OCI-M2 (cell line): Measurements from ENCODE around the gene ATG4D.
"Not testable (repeated sequence)": the region's sequence is repeated elsewhere in the genome, so short reads cannot be mapped to it uniquely, and the experiment has no call there.

Source experiments
- DNase-seq: peaks from one replicate; lab custom pipeline; 2025; ENCODE audit not compliant: unreplicated experiment; lab: John Stamatoyannopoulos, UW

The ATG4D gene

DNA sequence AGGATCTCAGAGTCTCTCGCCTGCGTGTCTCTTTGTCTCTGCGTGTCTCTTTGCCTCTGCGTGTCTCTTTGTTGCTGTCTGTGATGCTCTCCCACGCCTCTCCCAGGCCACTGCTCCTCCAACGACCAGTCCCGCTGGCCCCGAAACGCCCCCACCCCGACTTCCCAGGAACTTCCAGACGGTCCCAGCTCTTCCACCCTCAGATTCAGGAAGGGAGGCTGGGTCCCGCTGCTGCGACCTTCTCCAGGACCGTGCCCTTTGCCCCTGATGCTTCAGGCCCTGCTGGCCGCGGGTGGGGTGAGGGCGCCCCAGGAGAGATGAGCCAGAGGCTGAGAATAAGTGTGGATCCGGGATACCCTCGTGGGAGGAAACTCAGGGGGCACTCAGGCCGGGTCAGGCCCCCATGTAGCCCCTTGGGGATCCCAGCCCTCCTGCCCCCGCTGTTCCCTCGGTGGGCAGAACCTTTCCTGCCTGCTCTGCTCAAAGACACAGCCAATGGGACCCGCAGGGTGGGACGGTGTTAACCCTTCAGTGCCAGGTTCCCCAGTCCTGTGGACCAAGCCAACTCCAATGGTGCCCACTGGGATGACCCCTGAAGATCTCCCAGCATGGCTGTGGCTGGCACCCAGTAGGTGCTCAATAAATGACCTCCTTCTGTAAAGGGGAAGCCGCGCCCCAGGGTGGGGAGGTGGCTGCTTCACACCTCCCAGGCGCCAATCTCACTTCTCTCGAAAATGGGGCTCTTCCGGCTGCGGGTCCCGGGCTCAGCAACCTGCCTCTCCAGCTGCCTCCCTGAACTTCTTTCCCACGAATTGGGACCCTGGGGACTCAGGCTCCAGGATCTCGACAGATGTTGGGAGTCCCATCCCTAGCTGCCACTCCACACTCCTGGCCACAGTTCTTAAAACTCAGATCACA is 25.0 kb upstream of the ATG4D start:
- no peak for DNase-seq

DNA sequence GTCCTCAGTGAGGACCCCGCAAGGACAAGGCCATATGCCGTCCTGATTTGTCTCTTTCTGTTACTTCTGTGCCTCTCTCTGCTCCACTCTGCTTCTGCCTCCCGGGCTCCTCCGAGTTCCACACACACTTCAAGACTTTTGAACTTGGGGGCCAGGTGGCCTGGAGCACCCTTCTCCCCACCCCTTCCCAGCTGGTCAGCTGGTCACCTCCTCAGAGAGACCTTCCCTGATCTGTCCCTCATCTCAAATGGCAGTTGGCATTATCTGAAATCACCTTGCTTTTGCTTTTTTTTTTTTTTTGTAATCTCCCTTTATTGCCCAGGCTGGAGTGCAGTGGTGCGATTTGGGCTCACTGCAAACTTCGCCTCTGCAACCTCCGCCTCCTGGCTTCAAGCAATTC is 24.3 kb upstream of the ATG4D start:
- no peak for DNase-seq

DNA sequence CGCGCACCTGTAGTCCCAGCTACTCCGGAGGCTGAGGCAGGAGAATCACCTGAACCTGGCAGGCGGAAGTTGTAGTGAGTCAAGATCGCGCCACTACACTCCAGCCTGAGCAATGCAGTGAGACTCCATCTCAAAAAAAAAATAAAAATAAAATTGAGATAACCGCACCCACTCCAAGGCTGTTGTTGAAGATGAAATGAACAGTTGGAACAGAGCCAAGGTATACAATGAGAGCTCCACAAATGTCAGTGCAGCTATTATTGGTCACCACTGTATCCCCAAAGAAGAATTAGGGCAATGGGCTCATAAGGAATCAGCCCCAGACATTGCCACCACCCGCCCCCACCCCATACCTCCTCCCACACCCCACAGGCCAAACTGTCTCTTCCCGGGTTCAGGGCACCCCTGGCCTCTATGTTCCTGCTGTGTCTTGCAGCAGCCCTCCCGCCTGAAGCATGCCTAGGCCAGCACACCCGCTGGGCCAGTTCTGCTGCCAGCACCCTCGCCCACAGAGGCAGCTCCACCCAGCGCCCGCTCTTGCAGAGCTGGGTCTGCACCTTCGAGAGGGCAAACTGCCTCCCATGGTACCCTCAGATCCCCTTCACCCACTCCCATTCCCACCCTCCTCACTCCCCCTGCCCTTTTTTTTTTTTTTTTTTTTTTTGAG is 22.9 kb upstream of the ATG4D start:
- no peak for DNase-seq

DNA sequence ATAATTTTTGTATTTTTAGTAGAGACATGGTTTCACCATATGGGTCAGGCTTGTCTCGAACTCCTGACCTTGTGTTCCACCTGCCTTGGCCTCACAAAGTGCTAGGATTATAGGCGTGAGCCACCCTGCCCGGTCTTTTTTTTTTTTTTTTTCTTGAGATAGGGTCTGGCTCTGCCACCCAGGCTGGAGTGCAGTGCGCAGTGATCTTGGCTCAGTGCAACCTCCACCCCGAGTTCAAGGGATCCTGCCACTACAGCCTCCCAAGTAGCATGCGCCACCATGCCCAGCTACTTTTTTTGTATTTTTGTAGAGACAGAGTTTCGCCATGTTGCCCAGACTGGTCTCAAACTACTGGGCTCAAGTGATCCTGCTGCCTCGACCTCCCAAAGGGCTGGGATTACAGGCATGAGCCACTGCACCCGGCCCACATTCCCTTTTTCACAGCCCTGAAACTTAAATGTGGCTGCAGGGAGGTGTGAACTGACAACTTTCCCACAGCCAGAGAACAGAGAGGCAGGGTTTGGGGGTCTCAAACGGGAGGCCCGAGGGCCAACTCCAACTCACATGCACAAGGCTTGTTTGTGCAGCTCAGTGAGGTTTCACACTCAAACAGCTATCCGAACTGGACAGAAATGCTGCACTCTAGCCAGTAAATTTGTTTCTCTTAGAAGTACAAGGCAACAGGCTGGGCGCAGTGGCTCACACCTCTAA is 22.1 kb upstream of the ATG4D start:
- no peak for DNase-seq

DNA sequence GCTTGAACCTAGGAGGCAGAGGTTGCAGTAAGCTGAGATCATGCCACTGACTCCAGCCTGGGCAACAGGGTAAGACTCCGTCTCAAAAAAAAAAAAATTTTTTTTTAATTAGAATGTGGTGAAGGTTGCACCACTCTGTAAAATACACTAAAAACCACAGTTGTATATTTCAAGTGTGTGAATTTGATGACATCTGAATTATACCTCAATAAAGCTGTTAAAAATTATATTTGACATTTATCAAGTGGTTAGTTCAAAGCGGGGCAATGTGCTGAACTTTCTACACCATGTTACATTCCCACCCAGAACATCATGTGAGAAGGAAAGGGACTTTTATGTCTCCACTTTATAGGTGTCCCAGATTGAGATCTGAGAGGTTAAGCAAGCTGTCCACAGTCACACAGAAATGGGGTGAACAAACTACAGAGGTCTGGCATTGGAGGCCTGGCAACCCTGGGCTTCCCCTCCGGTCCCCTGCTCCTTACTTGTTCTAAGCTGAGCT is 20.5 kb upstream of the ATG4D start:
- DNase-seq = no peak

DNA sequence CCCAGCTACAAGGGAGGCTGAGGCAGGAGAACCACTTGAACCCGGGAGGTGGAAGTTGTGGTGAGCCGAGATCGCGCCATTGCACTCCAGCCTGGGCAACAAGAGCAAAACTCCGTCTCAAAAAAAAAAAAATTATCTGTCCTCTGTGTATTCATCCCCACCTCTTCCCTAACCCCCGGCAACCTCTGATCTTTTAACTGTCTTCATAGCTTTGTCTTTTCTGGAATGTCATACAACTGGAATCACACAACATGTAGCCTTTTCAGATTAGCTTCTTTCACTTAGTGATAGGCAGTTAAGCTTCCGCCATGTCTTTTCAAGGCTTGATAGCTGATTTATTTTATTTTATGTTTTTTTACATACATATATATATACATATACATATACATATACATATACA is 18.1 kb upstream of the ATG4D start:
- DNase-seq = no peak

DNA sequence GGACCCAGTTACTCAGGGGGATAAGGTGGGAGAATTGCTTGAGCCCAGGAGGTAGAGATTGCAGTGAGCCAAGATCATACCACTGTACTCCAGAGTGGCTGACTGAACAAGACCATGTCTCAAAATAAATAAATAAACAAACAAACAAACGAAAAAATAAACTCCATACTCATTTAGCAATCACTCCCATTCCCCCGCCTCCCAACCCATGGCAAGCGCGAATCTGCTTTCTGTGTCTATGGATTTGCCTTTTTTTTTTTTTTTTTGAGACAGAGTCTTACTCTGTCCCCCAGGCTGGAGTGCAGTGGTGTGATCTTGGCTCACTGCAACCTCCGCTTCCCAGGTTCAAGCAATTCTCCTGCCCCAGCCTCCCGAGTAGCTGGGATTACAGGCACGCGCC is 16.8 kb upstream of the ATG4D start:
- DNase-seq = not testable (repeated sequence)

DNA sequence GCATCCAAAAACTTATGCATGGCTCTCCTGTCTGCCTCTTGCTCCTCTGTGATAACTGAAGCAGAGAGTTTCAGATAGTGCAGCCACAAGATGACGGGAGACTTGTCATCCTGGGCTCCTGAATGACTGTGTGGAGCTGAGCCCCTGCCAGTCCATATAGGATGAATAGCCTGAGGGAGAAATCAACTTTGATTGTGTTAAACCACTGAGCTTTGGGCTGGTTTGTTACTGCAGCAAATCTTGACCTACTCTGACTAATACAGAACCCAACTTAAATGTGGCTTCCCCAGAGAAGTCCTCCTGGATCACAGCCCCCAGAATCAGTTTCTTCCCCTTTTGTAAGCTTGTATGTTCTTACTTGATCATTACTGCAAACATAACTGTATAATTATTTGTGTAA is 11.2 kb upstream of the ATG4D start:
- no peak for DNase-seq

DNA sequence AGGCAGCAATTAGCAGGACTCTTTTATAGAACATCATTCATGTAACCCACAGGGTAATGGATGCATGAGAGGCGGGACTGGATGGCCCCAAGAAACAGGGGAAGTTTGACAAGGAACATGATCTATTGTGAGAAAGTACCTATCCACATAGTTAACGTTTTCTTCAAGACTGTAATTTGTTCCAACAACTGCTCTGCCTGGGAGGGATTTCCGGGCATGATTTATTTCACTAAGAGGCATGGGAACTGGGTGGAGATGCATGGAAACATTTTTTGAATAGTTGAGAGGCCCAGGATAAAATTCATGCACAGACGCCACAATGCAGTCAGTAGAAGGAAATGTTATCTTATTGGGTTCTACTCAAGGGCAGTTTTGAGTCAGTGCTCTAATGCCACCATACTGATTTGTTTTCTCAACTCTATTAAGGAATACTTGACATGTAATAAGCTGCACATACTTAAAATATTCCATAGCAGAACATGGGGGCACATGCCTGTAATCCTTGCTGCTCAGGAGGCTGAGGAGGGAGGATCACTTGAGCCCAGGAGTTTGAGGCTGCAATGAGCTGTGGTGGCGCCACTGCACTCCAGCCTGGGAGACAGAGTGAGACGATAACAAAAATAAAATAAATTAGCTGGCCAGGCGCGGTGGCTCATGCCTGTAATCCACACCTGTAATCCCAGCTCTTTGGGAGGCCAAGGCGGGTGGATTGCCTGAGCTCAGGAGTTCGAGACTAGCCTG is 9.9 kb upstream of the ATG4D start:
- DNase-seq = no peak

DNA sequence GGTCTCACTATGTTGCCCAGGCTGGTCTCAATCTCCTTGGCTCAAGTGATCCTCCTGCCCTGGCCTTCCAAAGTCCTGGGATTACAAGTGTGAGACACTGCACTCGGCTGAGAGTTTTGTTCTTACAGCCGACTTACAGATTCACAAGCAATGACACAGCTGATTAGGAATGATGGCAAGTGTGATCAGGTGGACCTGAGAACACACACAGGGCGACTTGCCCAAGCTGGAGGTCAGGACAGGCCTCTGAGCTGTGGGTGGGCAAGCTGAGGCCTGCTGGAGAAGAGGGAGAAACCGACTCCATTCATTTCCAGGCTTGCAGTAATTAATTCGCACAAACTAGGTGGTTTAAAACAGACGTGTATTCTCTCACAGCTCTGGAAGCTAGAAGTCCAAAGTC is 8.1 kb upstream of the ATG4D start:
- no peak for DNase-seq

DNA sequence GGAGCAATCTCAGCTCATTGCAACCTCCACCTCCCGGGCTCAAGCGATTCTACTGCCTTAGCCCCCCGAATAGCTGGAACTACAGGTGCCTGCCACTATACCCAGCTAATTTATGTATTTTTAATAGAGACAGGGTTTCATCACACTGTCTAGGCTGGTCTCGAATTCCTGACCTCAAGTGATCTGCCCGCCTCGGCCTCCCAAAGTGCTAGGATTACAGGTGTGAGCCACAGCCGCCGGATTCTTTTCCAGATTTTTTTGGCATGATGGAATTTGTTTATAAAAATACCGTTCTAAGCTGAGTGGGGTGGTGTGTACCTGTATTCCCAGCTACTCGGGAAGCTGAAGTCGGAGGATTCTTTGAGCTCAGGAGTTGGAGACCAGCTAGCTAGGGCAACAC is 6.0 kb upstream of the ATG4D start:
- no peak for DNase-seq

DNA sequence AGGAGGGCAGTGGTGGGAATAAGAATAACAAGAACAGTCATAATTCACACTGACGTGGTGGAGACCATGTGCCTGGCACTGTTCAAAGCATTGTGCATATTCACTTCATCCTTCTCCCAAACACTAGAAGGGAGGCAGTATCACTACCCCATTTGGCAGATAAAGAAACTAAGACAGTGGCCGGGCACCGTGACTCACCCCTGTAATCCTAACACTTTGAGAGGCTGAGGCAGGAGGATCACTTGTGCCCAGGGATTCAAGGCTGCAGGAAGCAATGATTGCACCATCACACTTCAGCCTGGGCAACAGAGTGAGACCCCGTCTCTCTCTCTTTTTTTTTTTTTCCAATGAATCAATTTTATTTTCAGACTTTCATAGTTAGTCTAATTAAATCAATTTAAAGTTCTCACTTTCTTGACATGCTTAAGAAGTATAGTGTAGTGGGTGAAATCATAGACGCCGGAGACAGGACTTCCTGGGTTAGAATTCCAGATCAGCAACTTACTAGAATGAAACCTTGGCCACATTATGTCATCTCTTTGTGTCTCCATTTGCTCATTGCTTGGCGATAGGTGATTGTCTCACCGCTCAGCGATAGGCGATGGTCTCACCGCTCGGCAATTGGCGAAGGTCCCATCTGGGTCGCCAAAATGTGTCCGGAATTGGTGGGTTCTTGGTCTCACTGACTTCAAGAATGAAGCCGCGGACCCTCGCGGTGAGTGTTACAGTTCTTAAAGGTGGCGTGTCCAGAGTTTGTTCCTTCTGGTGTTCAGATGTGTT is 5.3 kb upstream of the ATG4D start:
- no peak for DNase-seq

DNA sequence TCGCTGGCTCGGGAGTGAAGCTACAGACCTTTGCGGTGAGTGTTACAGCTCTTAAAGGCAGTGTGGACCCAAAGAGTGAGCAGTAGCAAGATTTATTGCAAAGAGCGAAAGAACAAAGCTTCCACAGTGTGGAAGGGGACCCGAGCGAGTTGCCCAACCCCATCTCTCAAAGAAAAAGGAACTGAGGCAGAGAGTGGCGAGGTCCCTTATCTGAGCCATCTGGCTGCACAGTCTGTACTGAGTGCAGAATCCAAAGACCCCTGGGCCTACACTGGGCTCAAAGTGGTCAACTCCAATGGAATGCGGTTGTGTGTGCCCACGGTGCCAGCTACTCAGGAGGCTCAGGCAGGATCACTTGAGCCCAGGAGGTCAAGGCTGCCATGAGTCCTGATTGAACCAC is 4.7 kb upstream of the ATG4D start:
- DNase-seq = not testable (repeated sequence)

DNA sequence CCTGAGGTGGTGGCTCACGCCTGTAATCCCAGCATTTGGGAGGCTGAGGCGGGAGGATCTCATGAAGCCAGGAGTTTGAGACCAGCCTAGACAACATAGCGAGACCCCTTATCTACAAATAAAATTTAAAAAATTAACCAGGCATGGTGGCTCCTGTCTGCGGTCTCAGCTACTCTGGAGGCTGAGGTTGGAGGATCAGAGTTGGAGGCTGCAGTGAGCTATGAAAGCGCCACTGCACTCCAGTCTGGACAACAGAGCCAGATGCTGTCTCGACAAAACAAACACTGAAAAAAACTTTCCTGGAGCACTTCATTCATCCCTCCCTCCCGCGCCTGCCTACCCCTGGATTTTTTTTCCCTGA is 665 bp upstream of the ATG4D start:
- no peak for DNase-seq

DNA sequence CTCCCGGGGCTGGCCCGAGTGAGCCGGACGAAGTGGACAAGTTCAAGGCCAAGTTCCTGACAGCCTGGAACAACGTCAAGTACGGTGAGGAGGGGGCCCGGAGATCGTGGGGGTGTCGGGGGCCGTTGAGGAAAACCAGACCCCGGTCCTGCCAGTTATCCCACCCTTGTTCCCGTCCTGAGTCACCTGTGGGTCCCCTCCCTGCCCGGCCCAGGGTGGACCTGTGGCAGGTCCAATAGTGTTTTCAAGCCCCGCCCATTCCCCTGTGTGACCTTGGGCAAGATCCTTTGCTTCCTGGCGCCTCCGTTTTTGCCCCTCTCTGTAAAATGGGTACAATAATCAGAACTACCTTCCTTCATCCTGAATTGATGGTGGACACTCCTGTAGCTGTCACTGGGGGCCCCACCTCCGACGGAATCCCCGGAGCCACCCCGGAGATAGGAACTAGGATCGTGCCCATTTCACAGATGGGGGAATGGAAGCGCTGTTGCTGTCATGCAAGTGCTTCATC is 593 bp downstream of the ATG4D start:
- DNase-seq = no peak

DNA sequence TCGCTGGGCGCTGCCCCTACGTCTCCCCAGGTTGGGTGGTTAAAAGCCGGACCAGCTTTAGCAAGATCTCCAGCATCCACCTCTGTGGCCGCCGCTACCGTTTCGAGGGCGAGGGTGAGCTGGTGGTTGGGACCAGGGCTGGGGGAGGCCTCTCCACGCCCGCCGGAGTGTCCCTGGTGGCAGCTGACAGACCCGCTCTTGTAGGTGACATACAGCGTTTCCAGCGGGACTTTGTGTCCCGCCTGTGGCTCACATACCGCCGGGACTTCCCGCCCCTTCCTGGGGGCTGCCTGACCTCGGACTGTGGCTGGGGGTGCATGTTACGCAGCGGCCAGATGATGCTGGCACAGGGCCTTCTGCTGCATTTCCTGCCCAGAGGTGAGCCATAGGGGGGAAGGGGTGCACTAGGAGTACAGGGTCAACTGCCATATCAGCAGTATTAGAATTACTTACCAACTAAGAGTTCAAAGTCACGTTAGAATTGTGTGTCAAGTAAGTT is 1.1 kb downstream of the ATG4D start:
- no peak for DNase-seq

DNA sequence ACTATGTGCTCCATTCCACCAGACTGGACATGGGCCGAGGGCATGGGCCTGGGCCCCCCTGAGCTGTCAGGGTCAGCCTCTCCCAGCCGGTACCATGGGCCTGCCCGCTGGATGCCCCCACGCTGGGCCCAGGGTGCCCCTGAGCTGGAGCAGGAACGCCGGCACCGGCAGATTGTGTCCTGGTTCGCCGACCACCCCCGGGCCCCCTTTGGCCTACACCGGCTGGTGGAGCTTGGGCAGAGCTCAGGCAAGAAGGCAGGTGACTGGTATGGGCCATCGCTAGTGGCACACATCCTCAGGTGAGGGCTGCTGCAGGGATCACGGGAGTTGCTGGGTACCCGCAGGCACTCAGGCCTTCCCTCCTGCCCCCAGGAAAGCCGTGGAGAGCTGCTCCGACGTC is 3.1 kb downstream of the ATG4D start:
- DNase-seq = no peak

DNA sequence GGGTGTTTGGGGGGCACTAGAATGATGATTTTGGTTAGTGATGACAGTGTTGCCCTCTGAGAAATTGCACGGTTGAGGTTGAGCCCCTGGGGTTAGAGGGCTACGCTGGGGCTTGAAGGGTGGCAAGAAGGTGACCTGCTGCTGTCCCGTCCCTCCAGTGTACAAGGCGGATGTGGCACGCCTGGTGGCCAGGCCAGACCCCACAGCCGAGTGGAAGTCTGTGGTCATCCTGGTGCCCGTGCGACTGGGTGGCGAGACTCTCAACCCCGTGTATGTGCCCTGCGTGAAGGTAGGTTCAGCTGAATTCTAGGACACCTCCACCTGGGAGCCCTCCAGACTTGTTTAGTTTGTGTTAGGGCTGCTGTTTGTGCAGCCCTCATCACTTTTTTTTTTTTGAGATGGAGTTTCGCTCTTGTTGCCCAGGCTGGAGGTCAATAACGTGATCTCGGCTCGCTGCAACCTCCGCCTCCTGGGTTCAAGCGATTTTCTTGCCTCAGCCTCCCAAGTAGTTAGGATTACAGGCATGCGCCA is 5.1 kb downstream of the ATG4D start:
- no peak for DNase-seq

DNA sequence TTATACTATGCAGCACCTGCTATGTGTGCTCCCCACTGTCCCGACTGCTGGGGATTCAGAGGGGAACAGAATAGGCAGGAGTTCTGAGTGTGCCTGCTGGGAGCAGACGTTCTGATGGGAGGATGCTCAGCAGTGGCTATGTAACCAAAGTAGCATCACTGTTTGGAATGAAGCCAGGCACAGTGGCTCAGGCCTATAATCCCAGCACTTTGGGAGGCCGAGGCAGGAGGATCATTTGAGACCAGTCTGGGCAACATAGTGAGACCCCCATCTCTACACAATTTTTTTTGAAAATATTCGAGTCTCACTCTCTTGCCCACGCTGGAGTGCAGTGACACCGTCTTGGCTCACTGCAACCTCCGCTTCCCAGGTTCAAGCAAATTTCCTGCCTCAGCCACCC is 6.0 kb downstream of the ATG4D start:
- DNase-seq = no peak

DNA sequence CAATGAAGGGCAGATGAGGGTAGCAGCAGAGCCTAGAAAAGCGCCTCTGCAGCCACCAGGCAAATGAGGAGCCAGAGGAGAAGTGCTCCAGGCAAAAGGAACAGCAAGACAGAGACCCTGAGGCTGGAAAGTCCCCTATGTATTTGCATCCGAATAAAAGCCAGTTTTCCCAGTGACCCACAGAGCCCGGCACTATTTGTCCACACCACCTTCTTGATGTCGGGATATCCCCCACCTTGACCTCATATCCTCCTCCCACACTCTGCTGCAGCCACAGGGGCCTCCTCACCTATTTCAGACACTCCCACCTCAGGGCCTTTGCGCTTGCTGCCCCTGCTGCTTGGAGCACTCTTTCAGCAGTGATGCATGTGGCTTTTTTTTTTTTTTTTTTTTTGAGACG is 6.6 kb downstream of the ATG4D start:
- no peak for DNase-seq
